Dermis microvascular lymphatic vessel endothelial cell (primary cell): Measurements from ENCODE around the gene MEF2A. TPM values are rescaled to one million over a fixed set of nuclear protein-coding genes. Genes with fewer than 3 reads are reported as not detected.

Source experiments
- DNase-seq, 2 donors: peaks; one replicate each; pipeline versions ENCODE4 v3.0.0 to v3.0.0-alpha.2; 2010; ENCODE audit warnings: low read depth in 2 of 2
- total RNA-seq: library from RNA; depleted of rRNA; stranded (reverse); fragments of >200 nt; gene quantifications from 2 replicates; pipeline ENCODE4 v1.2.1, GENCODE V29; 2014

The MEF2A gene
- total RNA-seq, 1 donor from 2014 or later, result 16.0 TPM

DNA sequence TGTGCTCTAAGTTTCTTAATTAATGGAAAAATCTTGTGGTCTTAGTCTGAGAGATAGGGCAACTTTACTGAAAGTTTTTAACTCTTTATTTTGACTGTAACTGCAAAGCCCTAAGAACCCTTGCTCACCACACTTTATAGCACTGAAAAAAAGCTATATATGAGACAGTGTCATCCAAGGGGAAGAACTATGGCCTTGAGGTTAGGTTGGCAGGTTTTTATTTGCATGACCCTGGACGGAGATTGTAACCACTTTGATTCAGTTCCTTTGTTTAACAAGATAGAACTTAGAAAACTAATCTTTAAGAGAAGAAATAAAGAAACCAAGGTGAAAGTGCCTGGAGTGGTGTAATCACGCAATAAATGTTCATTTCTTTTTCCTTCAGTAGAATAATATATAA, 198.0 kb downstream of the MEF2A start:
- DNase-seq, result no peak

DNA sequence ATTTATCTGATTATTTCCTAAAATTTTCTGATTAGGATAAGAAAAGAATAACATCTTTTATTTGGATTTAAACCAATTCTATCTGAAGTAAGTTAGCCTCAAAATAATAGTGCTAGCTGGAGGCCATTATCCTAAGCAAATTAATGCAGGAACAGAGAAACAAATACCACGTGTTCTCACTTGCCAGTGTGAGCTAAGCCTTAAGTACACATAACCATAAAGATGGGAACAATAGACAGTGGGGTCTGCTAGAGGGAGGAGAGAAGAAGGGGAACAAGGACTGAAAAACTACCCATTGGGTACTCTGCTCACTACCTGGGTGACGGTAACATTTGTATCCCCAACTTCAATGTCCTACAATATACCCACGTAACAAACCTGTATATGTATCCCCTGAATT, 198.7 kb downstream of the MEF2A start:
- DNase-seq, result no peak

Other genes starting within 250 kb of the MEF2A start
- gene LYSMD4, start 167.5 kb downstream of the MEF2A start, total RNA-seq, result 4.6 and 5.8 TPM in 2 replicates